ENCODE measurements around the gene MPC1. TPM values are rescaled to one million over a fixed set of nuclear protein-coding genes. Genes with fewer than 3 reads are reported as not detected.
"Not testable (repeated sequence)": the region's sequence is repeated elsewhere in the genome, so short reads cannot be mapped to it uniquely, and the experiment has no call there.

Gene MPC1
- total and polyA plus RNA-seq, 4 donors = 36.7 to 128 (median 66.7) TPM

GRCh38 chr6:166398348-166398747, 15.6 kb upstream of the MPC1 start:
- intact Hi-C loops (cut with DNase I) = loop anchor here in 1 of 2 donors (2.0 kb wide), 1 partner anchor 86 kb away; no protein-coding TSS in a partner anchor
- WGBS, 2 donors = 86 to 88% methylated on average over 3 of the region's 3 CpGs
- Histone ChIP-seq H3K9me3 (ENCODE audit: control insufficient read depth, low read length) (no peaks in the 10 kb centered on the region), H3K4me1 (ENCODE audit: control insufficient read depth in 1 of 2, insufficient read depth in 2 of 2, low read length in 2 of 2) (no peaks in the 10 kb centered on the region), H3K36me3 (ENCODE audit: control insufficient read depth in 1 of 2, insufficient read depth in 2 of 2, low read length in 1 of 2) (no peaks in the 10 kb centered on the region), H3K27me3 (ENCODE audit: control insufficient read depth in 1 of 2, insufficient read depth in 2 of 2, low read length in 1 of 2) (no peaks in the 10 kb centered on the region), H3K4me3 (ENCODE audit: low read length in 2 of 2) (no peak overlapping the region), H3K27ac (ENCODE audit: low read depth in 1 of 2, low read length in 2 of 2) (no peak overlapping the region)
- ATAC-seq (ENCODE audit: low FRiP score) = no peak
- DNase-seq = no peak

DNA sequence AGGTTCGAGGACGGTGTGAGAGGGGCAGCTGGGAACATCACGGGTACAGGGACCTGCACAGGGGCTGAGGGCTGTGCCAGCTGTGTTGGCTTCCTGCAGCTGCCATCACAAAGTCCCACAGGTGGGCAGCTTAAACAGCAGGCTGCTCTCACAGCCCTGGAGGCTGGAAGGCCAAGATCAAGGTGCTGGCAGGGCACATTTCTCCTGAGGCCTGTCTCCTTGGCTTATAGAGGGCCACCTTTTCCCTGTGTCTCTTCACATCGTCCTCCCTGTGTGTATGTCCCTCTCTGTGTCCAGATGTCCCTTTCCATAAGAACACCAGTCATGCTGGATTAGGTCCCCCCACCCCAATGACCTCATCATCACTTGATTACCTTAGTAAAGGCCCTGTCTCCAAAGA, 15.1 kb upstream of the MPC1 start:
- no peaks in the 10 kb centered on the region for H3K36me3 ChIP-seq (ENCODE audit: control insufficient read depth in 1 of 2, insufficient read depth in 2 of 2, low read length in 1 of 2)
- no peak overlapping the region for H3K4me3 ChIP-seq (ENCODE audit: low read length in 2 of 2)
- intact Hi-C loops (cut with DNase I) = loop anchor here in 1 of 2 donors (2.0 kb wide), 1 partner anchor 85 kb away; no protein-coding TSS in a partner anchor
- H3K9me3 ChIP-seq (ENCODE audit: control insufficient read depth, low read length) = no peaks in the 10 kb centered on the region
- H3K4me1 ChIP-seq (ENCODE audit: control insufficient read depth in 1 of 2, insufficient read depth in 2 of 2, low read length in 2 of 2) = no peaks in the 10 kb centered on the region
- 91 to 93% methylated on average over 4 of the region's 4 CpGs for WGBS, 2 donors
- no peak overlapping the region for H3K27ac ChIP-seq (ENCODE audit: low read depth in 1 of 2, low read length in 2 of 2)
- DNase-seq (no peak), ATAC-seq (ENCODE audit: low FRiP score) (no peak)
- no peaks in the 10 kb centered on the region for H3K27me3 ChIP-seq (ENCODE audit: control insufficient read depth in 1 of 2, insufficient read depth in 2 of 2, low read length in 1 of 2)

GRCh38 chr6:166395778-166396177, 13.0 kb upstream of the MPC1 start:
- intact Hi-C loops (cut with DNase I) = no loop called here
- ATAC-seq (ENCODE audit: low FRiP score) (no peak), DNase-seq (no peak)
- no peaks in the 10 kb centered on the region for H3K27me3 ChIP-seq (ENCODE audit: control insufficient read depth in 1 of 2, insufficient read depth in 2 of 2, low read length in 1 of 2)
- no peaks in the 10 kb centered on the region for H3K4me1 ChIP-seq (ENCODE audit: control insufficient read depth in 1 of 2, insufficient read depth in 2 of 2, low read length in 2 of 2)
- H3K4me3 ChIP-seq (ENCODE audit: low read length in 2 of 2) = no peak overlapping the region
- H3K36me3 ChIP-seq (ENCODE audit: control insufficient read depth in 1 of 2, insufficient read depth in 2 of 2, low read length in 1 of 2) = no peaks in the 10 kb centered on the region
- H3K27ac ChIP-seq (ENCODE audit: low read depth in 1 of 2, low read length in 2 of 2) = no peak overlapping the region
- WGBS, 2 donors = 80 to 83% methylated on average over 6 of the region's 6 CpGs
- H3K9me3 ChIP-seq (ENCODE audit: control insufficient read depth, low read length) = no peaks in the 10 kb centered on the region

GRCh38 chr6:166395351-166395750, 12.6 kb upstream of the MPC1 start:
- H3K4me3 ChIP-seq (ENCODE audit: low read length in 2 of 2) = no peak overlapping the region
- no peaks in the 10 kb centered on the region for H3K36me3 ChIP-seq (ENCODE audit: control insufficient read depth in 1 of 2, insufficient read depth in 2 of 2, low read length in 1 of 2)
- 7 to 20% methylated on average over 6 of the region's 6 CpGs for WGBS, 2 donors
- H3K9me3 ChIP-seq (ENCODE audit: control insufficient read depth, low read length) = no peaks in the 10 kb centered on the region
- ATAC-seq (ENCODE audit: low FRiP score) (no peak), DNase-seq (no peak)
- intact Hi-C loops (cut with DNase I) = no loop called here
- no peaks in the 10 kb centered on the region for H3K27me3 ChIP-seq (ENCODE audit: control insufficient read depth in 1 of 2, insufficient read depth in 2 of 2, low read length in 1 of 2)
- no peak overlapping the region for H3K27ac ChIP-seq (ENCODE audit: low read depth in 1 of 2, low read length in 2 of 2)
- no peaks in the 10 kb centered on the region for H3K4me1 ChIP-seq (ENCODE audit: control insufficient read depth in 1 of 2, insufficient read depth in 2 of 2, low read length in 2 of 2)

GRCh38 chr6:166394036-166394892, 11.5 kb upstream of the MPC1 start:
- DNase-seq (no peak), ATAC-seq (ENCODE audit: low FRiP score) (no peak)
- WGBS, 2 donors = 79 to 82% methylated on average over 10 of the region's 10 CpGs
- H3K27me3 ChIP-seq (ENCODE audit: control insufficient read depth in 1 of 2, insufficient read depth in 2 of 2, low read length in 1 of 2) = no peaks in the 10 kb centered on the region
- intact Hi-C loops (cut with DNase I) = no loop called here
- H3K4me1 ChIP-seq (ENCODE audit: control insufficient read depth in 1 of 2, insufficient read depth in 2 of 2, low read length in 2 of 2) = no peaks in the 10 kb centered on the region
- H3K36me3 ChIP-seq (ENCODE audit: control insufficient read depth in 1 of 2, insufficient read depth in 2 of 2, low read length in 1 of 2) = no peaks in the 10 kb centered on the region
- no peaks in the 10 kb centered on the region for H3K9me3 ChIP-seq (ENCODE audit: control insufficient read depth, low read length)
- no peak overlapping the region for H3K27ac ChIP-seq (ENCODE audit: low read depth in 1 of 2, low read length in 2 of 2)
- H3K4me3 ChIP-seq (ENCODE audit: low read length in 2 of 2) = no peak overlapping the region

DNA sequence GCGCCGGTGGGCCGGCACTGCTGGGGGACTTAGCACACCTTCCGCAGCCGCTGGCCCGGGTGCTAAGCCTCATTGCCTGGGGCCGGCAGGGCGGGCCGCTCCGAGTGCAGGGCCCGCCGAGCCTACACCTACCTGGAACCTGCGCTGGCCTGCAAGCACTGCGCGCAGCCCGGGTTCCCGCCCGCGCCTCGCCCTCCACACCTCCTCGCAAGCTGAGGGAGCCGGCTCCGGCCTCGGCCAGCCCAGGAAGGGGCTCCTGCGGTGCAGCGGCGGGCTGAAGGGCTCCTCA, 10.7 kb upstream of the MPC1 start:
- 78 to 93% methylated on average over 24 to 27 of the region's 27 CpGs for WGBS, 2 donors
- intact Hi-C loops (cut with DNase I) = no loop called here
- no peaks in the 10 kb centered on the region for H3K9me3 ChIP-seq (ENCODE audit: control insufficient read depth, low read length)
- no peaks in the 10 kb centered on the region for H3K4me1 ChIP-seq (ENCODE audit: control insufficient read depth in 1 of 2, insufficient read depth in 2 of 2, low read length in 2 of 2)
- no peak for ATAC-seq (ENCODE audit: low FRiP score)
- H3K27ac ChIP-seq (ENCODE audit: low read depth in 1 of 2, low read length in 2 of 2) = no peak overlapping the region
- H3K4me3 ChIP-seq (ENCODE audit: low read length in 2 of 2) = no peak overlapping the region
- H3K27me3 ChIP-seq (ENCODE audit: control insufficient read depth in 1 of 2, insufficient read depth in 2 of 2, low read length in 1 of 2) = no peaks in the 10 kb centered on the region
- DNase-seq = no peak
- H3K36me3 ChIP-seq (ENCODE audit: control insufficient read depth in 1 of 2, insufficient read depth in 2 of 2, low read length in 1 of 2) = no peaks in the 10 kb centered on the region

DNA sequence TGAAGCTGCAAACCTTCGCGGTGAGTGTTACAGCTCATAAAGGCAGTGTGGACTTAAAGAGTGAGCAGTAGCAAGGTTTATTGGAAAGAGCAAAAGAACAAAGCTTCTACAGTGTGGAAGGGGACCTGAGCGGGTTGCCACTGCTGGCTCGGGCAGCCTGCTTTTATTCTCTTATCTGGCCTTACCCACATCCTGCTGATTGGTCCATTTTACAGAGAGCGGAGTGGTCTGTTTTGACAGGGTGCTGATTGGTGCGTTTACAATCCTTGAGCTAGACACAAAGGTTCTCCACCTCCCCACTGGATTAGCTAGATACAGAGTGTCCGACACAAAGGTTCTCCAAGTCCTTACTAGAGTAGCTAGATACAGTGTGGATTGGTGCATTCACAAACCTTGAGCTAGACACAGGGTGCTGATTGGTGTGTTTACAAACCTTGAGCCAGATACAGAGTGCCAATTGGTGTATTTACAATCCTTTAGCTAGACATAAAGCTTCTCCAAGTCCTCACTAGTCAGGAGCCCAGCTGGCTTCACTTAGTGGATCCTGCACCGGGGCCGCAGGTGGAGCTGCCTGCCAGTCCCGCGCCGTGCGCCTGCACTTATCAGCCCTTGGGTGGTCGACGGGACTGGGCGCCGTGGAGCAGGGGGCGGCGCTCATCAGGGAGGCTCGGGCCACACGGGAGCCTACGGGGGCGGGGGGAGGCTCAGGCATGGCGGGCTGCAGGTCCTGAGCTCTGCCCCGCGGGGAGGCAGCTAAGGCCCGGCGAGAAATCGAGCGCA, 10.2 kb upstream of the MPC1 start:
- H3K27ac ChIP-seq (ENCODE audit: low read depth in 1 of 2, low read length in 2 of 2); ATAC-seq (ENCODE audit: low FRiP score); H3K27me3 ChIP-seq (ENCODE audit: control insufficient read depth in 1 of 2, insufficient read depth in 2 of 2, low read length in 1 of 2); H3K36me3 ChIP-seq (ENCODE audit: control insufficient read depth in 1 of 2, insufficient read depth in 2 of 2, low read length in 1 of 2); DNase-seq; intact Hi-C loops (cut with DNase I); H3K4me1 ChIP-seq (ENCODE audit: control insufficient read depth in 1 of 2, insufficient read depth in 2 of 2, low read length in 2 of 2); H3K9me3 ChIP-seq (ENCODE audit: control insufficient read depth, low read length); H3K4me3 ChIP-seq (ENCODE audit: low read length in 2 of 2): not testable (repeated sequence)
- 73 to 87% methylated on average over 28 to 30 of the region's 30 CpGs for WGBS, 2 donors

DNA sequence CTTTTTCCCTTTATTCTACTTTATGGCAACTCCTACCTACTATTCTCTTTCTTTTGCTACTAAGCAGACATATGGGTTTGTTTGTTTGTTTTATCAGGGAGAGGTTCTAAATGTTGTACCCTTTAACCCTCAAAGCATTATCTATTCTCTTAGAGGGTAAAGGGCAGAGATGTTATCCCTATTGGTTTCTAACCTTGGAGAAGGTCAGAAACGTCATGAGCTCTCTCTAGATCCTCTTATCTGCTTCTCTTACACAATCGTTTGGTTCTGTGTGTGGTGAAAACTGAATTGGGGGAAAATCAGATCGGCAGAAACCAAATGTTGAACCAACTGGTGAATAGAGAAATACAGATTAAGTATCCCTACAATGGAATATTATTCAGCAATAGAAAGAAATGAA, 6.4 kb upstream of the MPC1 start:
- no peak for ATAC-seq (ENCODE audit: low FRiP score)
- 57 to 66% methylated on average over 3 of the region's 3 CpGs for WGBS, 2 donors
- intact Hi-C loops (cut with DNase I) = no loop called here

More for the DNA sequence above, 6.4 kb upstream of the MPC1 start:
- no peak for DNase-seq
- H3K27ac ChIP-seq (ENCODE audit: low read depth in 1 of 2, low read length in 2 of 2) = no peak overlapping the region
- H3K36me3 ChIP-seq (ENCODE audit: control insufficient read depth in 1 of 2, insufficient read depth in 2 of 2, low read length in 1 of 2) = no peaks in the 10 kb centered on the region
- H3K27me3 ChIP-seq (ENCODE audit: control insufficient read depth in 1 of 2, insufficient read depth in 2 of 2, low read length in 1 of 2) = no peaks in the 10 kb centered on the region
- H3K9me3 ChIP-seq (ENCODE audit: control insufficient read depth, low read length) = no peaks in the 10 kb centered on the region
- no peak overlapping the region for H3K4me3 ChIP-seq (ENCODE audit: low read length in 2 of 2)
- H3K4me1 ChIP-seq (ENCODE audit: control insufficient read depth in 1 of 2, insufficient read depth in 2 of 2, low read length in 2 of 2) = no peaks in the 10 kb centered on the region
